Tibial artery (tissue), 4 donors: ENCODE data around the gene YBX2.
"Not testable (repeated sequence)": the region's sequence is repeated elsewhere in the genome, so short reads cannot be mapped to it uniquely, and the experiment has no call there.

Source experiments
- DNase-seq, 2 donors: peaks; one replicate each; pipeline ENCODE4 v3.0.0-alpha.2; 2019
- H3K27ac ChIP-seq, 2 donors: fragments of 200-600 bp; sonication (generic) in 1 of 2; 1 replicate in 1 of 2; 2 replicates in 1 of 2; pipeline ENCODE4 v1.5.1; 2018 to 2019; ENCODE audit warnings: mild to moderate bottlenecking in 1 of 2
- H3K27me3 ChIP-seq, 2 donors: fragments of 200-600 bp; sonication (generic) in 1 of 2; one replicate each; pipeline versions ENCODE4 v1.5.1 to v1.6.0; 2016 to 2019
- H3K36me3 ChIP-seq, 3 donors: fragments of 200-600 bp; sonication (generic) in 2 of 3; one replicate each; pipeline ENCODE4 v1.5.1; 2016 to 2019; ENCODE audit warnings: mild to moderate bottlenecking in 2 of 3
- H3K4me1 ChIP-seq, 4 donors: fragments of 200-600 bp; sonication (generic) in 2 of 4; 1 replicate in 3 of 4; 2 replicates in 1 of 4; pipeline ENCODE4 v1.5.1; 2016 to 2019
- H3K4me3 ChIP-seq, 2 donors: fragments of 200-600 bp; sonication (generic) in 1 of 2; 1 replicate in 1 of 2; 2 replicates in 1 of 2; pipeline ENCODE4 v1.5.1; 2018 to 2019; ENCODE audit warnings: mild to moderate bottlenecking in 2 of 2
- H3K9me3 ChIP-seq, 3 donors: fragments of 200-600 bp; sonication (generic) in 1 of 3; one replicate each; pipeline ENCODE4 v1.5.1; 2016 to 2019
- CTCF ChIP-seq, 2 experiments: fragments of 200-600 bp in 1 of 2; fragments of 450-650 bp in 1 of 2; IDR thresholded peaks; one replicate each; pipeline ENCODE4 v1.5.1; 2017 to 2019; ENCODE audit warnings: antibody characterized with exemption in 2 of 2, mild to moderate bottlenecking in 1 of 2, moderate library complexity in 1 of 2
- intact Hi-C: fragments of 100-400 bp; cut with DNase I; formaldehyde crosslinking; loops from one replicate; pipeline ENCODE4 v1.15.0; 2023; ENCODE audit warnings: low total_unique reads

YBX2 gene

GRCh38 chr17:7250695-7251627 lies 43.5 kb downstream of the YBX2 start:
- Histone ChIP-seq H3K36me3 (peaks cover 22 to 30% (median 30%) of the 10 kb centered on the region in 3 donors), H3K4me3 (peak overlapping the region; percentile 94 to 98), H3K9me3 (no peaks in the 10 kb centered on the region), H3K27me3 (no peaks in the 10 kb centered on the region), H3K4me1 (peaks cover 0 to 40% (median 32%) of the 10 kb centered on the region in 4 donors), H3K27ac (peak overlapping the region; percentile 96 to 100)
- TF ChIP-seq CTCF (IDR thresholded peaks at IDR 0.05): no peak
- no peak for DNase-seq
- intact Hi-C loops: loop anchor here (10.0 kb wide), 2 partner anchors 94 to 314 kb away; partner anchors contain the start of gene SENP3

GRCh38 chr17:7249830-7250229 lies 44.6 kb downstream of the YBX2 start:
- peak overlapping the region; percentile 94 to 98 for H3K4me3 ChIP-seq
- no peaks in the 10 kb centered on the region for H3K27me3 ChIP-seq
- no peaks in the 10 kb centered on the region for H3K9me3 ChIP-seq
- peaks cover 0 to 40% (median 32%) of the 10 kb centered on the region in 4 donors for H3K4me1 ChIP-seq
- intact Hi-C loops: loop anchor here (10.0 kb wide), 2 partner anchors 95 to 315 kb away; partner anchors contain the start of gene SENP3
- TF ChIP-seq CTCF (IDR thresholded peaks at IDR 0.05): no peak
- H3K27ac ChIP-seq: peak overlapping the region in 1 of 2 donors; percentile 100
- no peak for DNase-seq
- H3K36me3 ChIP-seq: peaks cover 14 to 30% (median 29%) of the 10 kb centered on the region in 3 donors

- no peaks in the 10 kb centered on the region for H3K9me3 ChIP-seq
- no peak overlapping the region for H3K4me3 ChIP-seq
- DNase-seq: no peak
- no peak for TF ChIP-seq CTCF (IDR thresholded peaks at IDR 0.05)
- H3K4me1 ChIP-seq: peaks cover 0 to 40% (median 32%) of the 10 kb centered on the region in 4 donors
- no peaks in the 10 kb centered on the region for H3K27me3 ChIP-seq
- H3K27ac ChIP-seq: no peak overlapping the region
- intact Hi-C loops: no loop called here
- H3K36me3 ChIP-seq: peaks cover 13 to 30% (median 29%) of the 10 kb centered on the region in 3 donors
Measured at GRCh38 chr17:7249214-7249613, 45.2 kb downstream of the YBX2 start.

- Histone ChIP-seq H3K27me3 (no peaks in the 10 kb centered on the region), H3K4me1 (peaks cover 0 to 43% (median 33%) of the 10 kb centered on the region in 4 donors), H3K36me3 (peaks cover 13 to 33% (median 32%) of the 10 kb centered on the region in 3 donors), H3K27ac (no peak overlapping the region), H3K9me3 (no peaks in the 10 kb centered on the region), H3K4me3 (no peak overlapping the region)
- TF ChIP-seq CTCF (IDR thresholded peaks at IDR 0.05): no peak
- DNase-seq: no peak
- intact Hi-C loops: no loop called here
Measured at GRCh38 chr17:7248796-7249195, 45.6 kb downstream of the YBX2 start.

GRCh38 chr17:7246779-7247178 lies 47.7 kb downstream of the YBX2 start:
- Histone ChIP-seq H3K4me3 (no peak overlapping the region), H3K4me1 (peaks cover 0 to 40% (median 28%) of the 10 kb centered on the region in 4 donors), H3K9me3 (no peaks in the 10 kb centered on the region), H3K27me3 (no peaks in the 10 kb centered on the region), H3K36me3 (peaks cover 13 to 34% (median 33%) of the 10 kb centered on the region in 3 donors), H3K27ac (no peak overlapping the region)
- no peak for DNase-seq
- intact Hi-C loops: no loop called here
- TF ChIP-seq CTCF (IDR thresholded peaks at IDR 0.05): no peak

GRCh38 chr17:7243838-7244237 lies 50.6 kb downstream of the YBX2 start:
- H3K27me3 ChIP-seq, H3K4me3 ChIP-seq, H3K9me3 ChIP-seq, intact Hi-C loops, DNase-seq: not testable (repeated sequence)
- H3K4me1 ChIP-seq: peaks cover 0 to 36% (median 27%) of the 10 kb centered on the region in 4 donors
- H3K36me3 ChIP-seq: peaks cover 25 to 46% (median 45%) of the 10 kb centered on the region in 3 donors
- H3K27ac ChIP-seq: peak overlapping the region; percentile 95 to 97
